H1 (cell line): ENCODE data around the gene CPNE4.

Experiments
- CTCF ChIP-seq, 3 experiments: IDR thresholded peaks; 1 replicate in 2 of 3; 2 replicates in 1 of 3; pipeline versions ENCODE4 v1.5.1 to v1.6.1; 2011; ENCODE audit warnings: low read length in 3 of 3, mild to moderate bottlenecking in 3 of 3, inconsistent platforms in 2 of 3, low read depth in 1 of 3, moderate library complexity in 1 of 3; ENCODE audit not compliant: insufficient read depth in 1 of 3; ENCODE audit errors: control extremely low read depth in 1 of 3
- EZH2 ChIP-seq: fragments of 200-600 bp; sonication (generic); IDR thresholded peaks from 2 replicates; pipeline ENCODE4 v1.7.1; 2012; ENCODE audit warnings: low read depth, mild to moderate bottlenecking, moderate library complexity, low read length, inconsistent platforms; ENCODE audit not compliant: severe bottlenecking
- GABPA ChIP-seq: IDR thresholded peaks from 2 replicates; pipeline ENCODE4 v1.6.1; 2011; ENCODE audit warnings: mild to moderate bottlenecking, low read length, moderate library complexity, borderline replicate concordance; ENCODE audit not compliant: insufficient read depth
- JUND ChIP-seq: IDR thresholded peaks from 2 replicates; pipeline ENCODE4 v1.6.1; 2011; ENCODE audit warnings: mild to moderate bottlenecking, improper control_type of control experiment, low read length
- MAX ChIP-seq: IDR thresholded peaks from 2 replicates; pipeline ENCODE4 v1.6.1; 2012; ENCODE audit warnings: inconsistent platforms
- POLR2A ChIP-seq, 2 experiments: IDR thresholded peaks; 1 replicate in 1 of 2; 2 replicates in 1 of 2; pipeline ENCODE4 v1.6.1; 2011; ENCODE audit warnings: low read depth in 2 of 2, low read length in 2 of 2, mild to moderate bottlenecking in 2 of 2; ENCODE audit errors: control extremely low read depth in 1 of 2
- TEAD4 ChIP-seq: IDR thresholded peaks from 2 replicates; pipeline ENCODE4 v1.6.1; 2012; ENCODE audit warnings: low read depth, low read length, inconsistent platforms, mixed read lengths

GRCh38 chr3:131491775-131492174 lies 543.0 kb downstream of the CPNE4 start:
- TF ChIP-seq CTCF (IDR thresholded peaks at IDR 0.05; ENCODE audit: control extremely low read depth in 1 of 3, insufficient read depth in 1 of 3, low read depth in 1 of 3, low read length in 3 of 3) (no peak), MAX (no peak), EZH2 (no peak), JUND (no peak), POLR2A (IDR thresholded peaks at IDR 0.05; ENCODE audit: control extremely low read depth in 1 of 2, low read depth in 2 of 2, low read length in 2 of 2) (no peak), GABPA (no peak), TEAD4 (no peak)
